Measurements from ENCODE around the gene CHRM1. TPM values are rescaled to one million over a fixed set of nuclear protein-coding genes. Genes with fewer than 3 reads are reported as not detected.
A peak's percentile ranks its signal among the peaks of the same experiment; 100 is the strongest.

CHRM1 gene
- total RNA-seq, 1 experiment from 2014 or later, result not detected

DNA sequence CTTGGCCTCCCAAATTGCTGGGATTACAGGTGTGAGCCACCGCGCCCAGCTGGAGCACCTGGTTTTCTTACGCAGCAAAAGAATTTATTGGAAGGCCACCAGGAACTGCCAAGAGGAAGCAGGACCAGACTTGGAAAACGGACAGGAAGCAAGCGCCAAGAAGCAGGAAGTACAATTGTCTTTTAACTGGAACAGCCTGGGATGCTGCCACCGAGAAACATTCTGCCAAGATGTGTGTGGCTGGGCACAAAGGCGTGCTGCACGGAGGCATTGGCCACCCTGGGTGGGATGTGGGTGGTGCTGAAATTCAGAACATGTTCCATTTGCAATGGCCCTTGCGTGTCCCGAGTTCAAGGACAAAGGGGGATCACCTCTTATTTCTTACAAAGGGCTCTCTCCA is 25.1 kb downstream of the CHRM1 start:
- H2BK20ac ChIP-seq (ENCODE audit: low read depth, low read length, poor library complexity, severe bottlenecking), result no peak overlapping the region
- no peak overlapping the region for H3K56ac ChIP-seq (ENCODE audit: insufficient read length, low read depth, low read length)
- no peaks in the 10 kb centered on the region; a peak in 1 of 7 replicates for H3K36me3 Mint-ChIP-seq (ENCODE audit: insufficient read depth in 1 of 3, low read depth in 3 of 3)
- TF ChIP-seq CTCF (conservative IDR thresholded peaks at IDR 0.05), result no peak
- H3K79me1 ChIP-seq (ENCODE audit: insufficient read depth, low read depth, low read length, poor library complexity, severe bottlenecking), result no peaks in the 10 kb centered on the region
- no CpG with 5 or more reads among the region's 10 CpGs for WGBS (ENCODE audit: extremely low coverage, insufficient read length, low lambda C conversion rate)
- H4K5ac ChIP-seq (ENCODE audit: insufficient read length, low read depth, low read length), result no peak overlapping the region
- DNase-seq, result no peak
- H3T11ph ChIP-seq (ENCODE audit: low read length), result no peak overlapping the region
- H3K14ac ChIP-seq (ENCODE audit: insufficient read depth, low read length), result no peak overlapping the region
- H2BK12ac ChIP-seq (ENCODE audit: insufficient read length, low read depth, low read length), result no peak overlapping the region
- peaks cover 3% of the 10 kb centered on the region; the same call in 1 of the 2 replicates for H3K4me1 ChIP-seq (ENCODE audit: insufficient read depth, low read length)
- no peak overlapping the region for H3K9ac ChIP-seq (ENCODE audit: extremely low read depth, insufficient read length, low read length)
- no peaks in the 10 kb centered on the region; a peak in 1 of 5 replicates for H3K9me3 Mint-ChIP-seq
- no peak overlapping the region for H4K8ac ChIP-seq (replicated peaks; ENCODE audit: insufficient read length, low read depth, low read length)
- no peaks in the 10 kb centered on the region for H4K20me1 ChIP-seq (ENCODE audit: control insufficient read depth, insufficient read depth, insufficient read length)
- H3K27ac Mint-ChIP-seq, result peak overlapping the region in 1 of 3 experiments; percentile 82; a peak in 1 of 7 replicates
- H3K27me3 Mint-ChIP-seq (ENCODE audit: low read depth), result peaks cover 7% of the 10 kb centered on the region
- no peak overlapping the region for H2AK5ac ChIP-seq (ENCODE audit: insufficient read length, low read length)
- no peak overlapping the region for H3K4me3 Mint-ChIP-seq
- no peak overlapping the region for H2BK5ac ChIP-seq (ENCODE audit: insufficient read length, low read length)
- no peak overlapping the region for H4K91ac ChIP-seq (ENCODE audit: insufficient read length, low read depth, low read length)
- no peaks in the 10 kb centered on the region for H3K23me2 ChIP-seq (ENCODE audit: insufficient read length, low read depth, low read length, poor library complexity, severe bottlenecking)
- H2AFZ ChIP-seq (ENCODE audit: low read length), result no peak overlapping the region
- no peak overlapping the region for H3K4ac ChIP-seq (ENCODE audit: low read depth, low read length)
- no peak overlapping the region for H3K18ac ChIP-seq (ENCODE audit: insufficient read length, low read depth, low read length)
- no peak overlapping the region for H3K23ac ChIP-seq (ENCODE audit: insufficient read length, low read depth, low read length)
- H2BK120ac ChIP-seq (ENCODE audit: low read depth, low read length, poor library complexity, severe bottlenecking), result no peak overlapping the region
- H3K27ac ChIP-seq (ENCODE audit: insufficient read length, low read depth, low read length), result no peak overlapping the region
- H3K27me3 ChIP-seq (ENCODE audit: insufficient read depth, low read length), result no peaks in the 10 kb centered on the region
- H3K79me2 ChIP-seq (ENCODE audit: insufficient read depth, low read length), result no peaks in the 10 kb centered on the region
- H3K4me2 ChIP-seq (ENCODE audit: insufficient read depth, insufficient read length, low read length), result no peak overlapping the region
- H3K9me3 ChIP-seq (ENCODE audit: control insufficient read depth, low read depth, low read length), result no peaks in the 10 kb centered on the region
- H3K4me1 Mint-ChIP-seq, result peaks cover 7 to 18% of the 10 kb centered on the region in 2 experiments
- no peak overlapping the region for H2BK15ac ChIP-seq (ENCODE audit: low read depth, low read length)
